Measurements from ENCODE around the gene GSE1. TPM values are rescaled to one million over a fixed set of nuclear protein-coding genes. Genes with fewer than 3 reads are reported as not detected.
A peak's percentile ranks its signal among the peaks of the same experiment; 100 is the strongest.

The GSE1 gene
- total and polyA plus RNA-seq, 2 of the 13 experiments (the other 11 are each of a cell fraction or from before 2014, with no cell fraction given) = 16.1 to 31.2 TPM

DNA sequence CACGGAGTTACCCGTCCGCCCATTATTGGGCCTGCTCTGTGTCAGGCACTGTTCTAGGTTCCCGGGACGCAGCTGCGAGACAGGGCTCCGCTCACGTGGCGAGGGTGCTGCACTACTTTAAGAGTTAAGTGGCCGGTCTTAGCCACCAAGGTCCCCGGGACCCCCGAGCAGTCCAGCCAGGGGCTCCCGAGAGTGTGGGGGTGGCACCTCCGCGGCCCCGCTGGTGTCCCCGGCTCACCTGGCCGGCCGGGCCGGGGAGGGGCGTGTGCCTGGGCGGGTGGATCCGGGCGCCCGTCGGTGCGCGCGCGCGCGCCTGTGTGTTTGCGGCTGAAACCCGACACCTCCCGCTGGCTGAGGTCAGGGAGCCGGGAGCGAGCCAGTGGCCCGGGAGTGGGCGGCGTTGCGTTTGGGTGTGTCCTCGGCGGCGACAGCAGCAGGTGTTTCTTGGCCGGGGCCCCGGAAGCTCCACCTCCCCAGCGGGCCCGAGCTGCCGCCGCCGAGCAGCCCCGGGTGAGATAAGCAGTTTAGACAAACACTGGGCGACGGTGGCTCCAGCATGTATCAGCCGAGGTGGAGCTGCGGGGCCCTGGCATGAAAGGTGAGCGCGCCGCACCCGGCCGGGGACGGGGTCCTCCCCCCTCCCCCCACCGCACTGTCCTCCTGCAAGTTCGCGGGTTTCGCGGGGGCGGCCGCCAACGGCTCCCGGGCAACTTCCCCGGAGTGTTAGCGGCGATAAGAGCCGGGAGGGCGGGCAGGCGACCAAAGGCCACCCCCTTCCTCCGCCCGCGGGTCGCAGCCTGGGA lies at the start of gene GSE1 (continued):
- TF ChIP-seq, protein P1, sequence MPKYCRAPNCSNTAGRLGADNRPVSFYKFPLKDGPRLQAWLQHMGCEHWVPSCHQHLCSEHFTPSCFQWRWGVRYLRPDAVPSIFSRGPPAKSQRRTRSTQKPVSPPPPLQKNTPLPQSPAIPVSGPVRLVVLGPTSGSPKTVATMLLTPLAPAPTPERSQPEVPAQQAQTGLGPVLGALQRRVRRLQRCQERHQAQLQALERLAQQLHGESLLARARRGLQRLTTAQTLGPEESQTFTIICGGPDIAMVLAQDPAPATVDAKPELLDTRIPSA (CRISPR knock-in tag; IDR thresholded peaks at IDR 0.05; ENCODE audit: borderline replicate concordance) = no peak; the same call in 1 of the 2 replicates
- peak; percentile 69 for TF ChIP-seq POLR2AphosphoS5 (IDR thresholded peaks at IDR 0.05; ENCODE audit: low read depth, low read length)
- TF ChIP-seq SIN3A (IDR thresholded peaks at IDR 0.05; ENCODE audit: borderline replicate concordance, low read depth, low read length) = 0 out of 2 replicates have a peak, but pooled peaks have one; percentile 74
- TF ChIP-seq NFE2L2 (IDR thresholded peaks at IDR 0.05; ENCODE audit: low read length) = no peak
- peak; percentile 93 for TF ChIP-seq HDAC1 (CRISPR knock-in tag; IDR thresholded peaks at IDR 0.05)
- TF ChIP-seq BCL6 (CRISPR knock-in tag; IDR thresholded peaks at IDR 0.05) = peak; percentile 76
- no peak; the same call in 1 of the 2 replicates for TF ChIP-seq MYNN (CRISPR knock-in tag; IDR thresholded peaks at IDR 0.05; ENCODE audit: low read depth)
- no peak for TF ChIP-seq SP2 (CRISPR knock-in tag; IDR thresholded peaks at IDR 0.05)
- peak; percentile 45; the same call in 1 of the 2 replicates for TF ChIP-seq NCOA2 (CRISPR knock-in tag; IDR thresholded peaks at IDR 0.05)
- TF ChIP-seq ZNF510 (CRISPR knock-in tag; IDR thresholded peaks at IDR 0.05; ENCODE audit: low read depth) = no peak; the same call in 1 of the 2 replicates
- TF ChIP-seq AGO2 (optimal IDR thresholded peaks at IDR 0.05; ENCODE audit: low read depth, low read length) = peak; percentile 73
- no peak for TF ChIP-seq GTF3A (CRISPR knock-in tag; conservative IDR thresholded peaks at IDR 0.05)
- TF ChIP-seq ZNF34 (CRISPR knock-in tag; IDR thresholded peaks at IDR 0.05; ENCODE audit: borderline replicate concordance) = no peak
- TF ChIP-seq ZNF7 (CRISPR knock-in tag; IDR thresholded peaks at IDR 0.05) = no peak
- 0 out of 2 replicates have a peak, but pooled peaks have one; percentile 39 for TF ChIP-seq ZNF839 (CRISPR knock-in tag; IDR thresholded peaks at IDR 0.05; ENCODE audit: borderline replicate concordance)
- peak; percentile 28; the same call in 1 of the 2 replicates for TF ChIP-seq HMG20A (CRISPR knock-in tag; IDR thresholded peaks at IDR 0.05; ENCODE audit: borderline replicate concordance)
- TF ChIP-seq HMGA1 (CRISPR knock-in tag; conservative IDR thresholded peaks at IDR 0.05) = no peak
- TF ChIP-seq ZNF563 (CRISPR knock-in tag; IDR thresholded peaks at IDR 0.05) = peak; percentile 75; the same call in 1 of the 2 replicates
- 0 out of 2 replicates have a peak, but pooled peaks have one; percentile 29 for TF ChIP-seq DNMT1 (CRISPR knock-in tag; IDR thresholded peaks at IDR 0.05)
- TF ChIP-seq, protein P2, sequence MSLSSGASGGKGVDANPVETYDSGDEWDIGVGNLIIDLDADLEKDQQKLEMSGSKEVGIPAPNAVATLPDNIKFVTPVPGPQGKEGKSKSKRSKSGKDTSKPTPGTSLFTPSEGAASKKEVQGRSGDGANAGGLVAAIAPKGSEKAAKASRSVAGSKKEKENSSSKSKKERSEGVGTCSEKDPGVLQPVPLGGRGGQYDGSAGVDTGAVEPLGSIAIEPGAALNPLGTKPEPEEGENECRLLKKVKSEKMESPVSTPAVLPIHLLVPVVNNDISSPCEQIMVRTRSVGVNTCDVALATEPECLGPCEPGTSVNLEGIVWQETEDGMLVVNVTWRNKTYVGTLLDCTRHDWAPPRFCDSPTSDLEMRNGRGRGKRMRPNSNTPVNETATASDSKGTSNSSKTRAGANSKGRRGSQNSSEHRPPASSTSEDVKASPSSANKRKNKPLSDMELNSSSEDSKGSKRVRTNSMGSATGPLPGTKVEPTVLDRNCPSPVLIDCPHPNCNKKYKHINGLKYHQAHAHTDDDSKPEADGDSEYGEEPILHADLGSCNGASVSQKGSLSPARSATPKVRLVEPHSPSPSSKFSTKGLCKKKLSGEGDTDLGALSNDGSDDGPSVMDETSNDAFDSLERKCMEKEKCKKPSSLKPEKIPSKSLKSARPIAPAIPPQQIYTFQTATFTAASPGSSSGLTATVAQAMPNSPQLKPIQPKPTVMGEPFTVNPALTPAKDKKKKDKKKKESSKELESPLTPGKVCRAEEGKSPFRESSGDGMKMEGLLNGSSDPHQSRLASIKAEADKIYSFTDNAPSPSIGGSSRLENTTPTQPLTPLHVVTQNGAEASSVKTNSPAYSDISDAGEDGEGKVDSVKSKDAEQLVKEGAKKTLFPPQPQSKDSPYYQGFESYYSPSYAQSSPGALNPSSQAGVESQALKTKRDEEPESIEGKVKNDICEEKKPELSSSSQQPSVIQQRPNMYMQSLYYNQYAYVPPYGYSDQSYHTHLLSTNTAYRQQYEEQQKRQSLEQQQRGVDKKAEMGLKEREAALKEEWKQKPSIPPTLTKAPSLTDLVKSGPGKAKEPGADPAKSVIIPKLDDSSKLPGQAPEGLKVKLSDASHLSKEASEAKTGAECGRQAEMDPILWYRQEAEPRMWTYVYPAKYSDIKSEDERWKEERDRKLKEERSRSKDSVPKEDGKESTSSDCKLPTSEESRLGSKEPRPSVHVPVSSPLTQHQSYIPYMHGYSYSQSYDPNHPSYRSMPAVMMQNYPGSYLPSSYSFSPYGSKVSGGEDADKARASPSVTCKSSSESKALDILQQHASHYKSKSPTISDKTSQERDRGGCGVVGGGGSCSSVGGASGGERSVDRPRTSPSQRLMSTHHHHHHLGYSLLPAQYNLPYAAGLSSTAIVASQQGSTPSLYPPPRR (CRISPR knock-in tag; IDR thresholded peaks at IDR 0.05; ENCODE audit: borderline replicate concordance) = peak; percentile 95
- TF ChIP-seq ZNF878 (CRISPR knock-in tag; IDR thresholded peaks at IDR 0.05) = peak; percentile 74; the same call in 1 of the 2 replicates
- 0 out of 2 replicates have a peak, but pooled peaks have one; percentile 42 for TF ChIP-seq ZNF383 (CRISPR knock-in tag; IDR thresholded peaks at IDR 0.05; ENCODE audit: borderline replicate concordance)
- TF ChIP-seq SNAI1 (CRISPR knock-in tag; IDR thresholded peaks at IDR 0.05; ENCODE audit: borderline replicate concordance) = peak; percentile 98
- peak; percentile 57; the same call in 1 of the 2 replicates for TF ChIP-seq TGIF2 (CRISPR knock-in tag; IDR thresholded peaks at IDR 0.05)
- peak; percentile 58; the same call in 1 of the 2 replicates for TF ChIP-seq ZNF225 (CRISPR knock-in tag; IDR thresholded peaks at IDR 0.05)
- TF ChIP-seq TAF1 (CRISPR knock-in tag; IDR thresholded peaks at IDR 0.05) = peak; percentile 88
